Osteoblast (primary cell): Measurements from ENCODE around the gene PRUNE1. TPM values are rescaled to one million over a fixed set of nuclear protein-coding genes. Genes with fewer than 3 reads are reported as not detected.

Experiments
- DNase-seq: peaks from one replicate; pipeline ENCODE4 v3.0.0; 2011; ENCODE audit warnings: low spot score, mixed read lengths; ENCODE audit not compliant: insufficient read length; ENCODE audit errors: missing footprints
- H2AFZ ChIP-seq: 2 replicates; pipeline ENCODE4 v1.6.0; 2011; ENCODE audit warnings: mild to moderate bottlenecking, low read length
- H3K27ac ChIP-seq: 2 replicates; pipeline ENCODE4 v1.5.1; 2011; ENCODE audit warnings: mild to moderate bottlenecking, low read depth, low read length, moderate library complexity
- H3K27me3 ChIP-seq: 2 replicates; pipeline ENCODE4 v1.6.0; 2012; ENCODE audit warnings: mild to moderate bottlenecking, control low read depth, inconsistent platforms, low read length, moderate library complexity; ENCODE audit not compliant: insufficient read depth
- H3K36me3 ChIP-seq: 2 replicates; pipeline ENCODE4 v1.5.1; 2011; ENCODE audit warnings: mild to moderate bottlenecking, low read length, control low read depth, moderate library complexity; ENCODE audit not compliant: insufficient read depth
- H3K4me1 ChIP-seq: 2 replicates; pipeline ENCODE4 v1.5.1; 2011; ENCODE audit warnings: mild to moderate bottlenecking, low read length, control low read depth, moderate library complexity; ENCODE audit not compliant: insufficient read depth
- H3K4me2 ChIP-seq: 2 replicates; pipeline ENCODE4 v1.6.0; 2011; ENCODE audit warnings: mild to moderate bottlenecking, low read length; ENCODE audit not compliant: insufficient read depth
- H3K4me3 ChIP-seq: fragments of 200-600 bp; sonication (generic); 3 replicates; pipeline ENCODE4 v1.5.1; 2012; ENCODE audit warnings: mild to moderate bottlenecking, low read length, inconsistent platforms; ENCODE audit not compliant: insufficient read depth
- H3K79me2 ChIP-seq: 2 replicates; pipeline ENCODE4 v1.6.0; 2012; ENCODE audit warnings: mild to moderate bottlenecking, low read length, control low read depth, inconsistent platforms; ENCODE audit not compliant: insufficient read depth
- H3K9me3 ChIP-seq: 2 replicates; pipeline ENCODE4 v1.5.1; 2011; ENCODE audit warnings: low read depth, low read length, control low read depth
- H4K20me1 ChIP-seq: 2 replicates; pipeline ENCODE4 v1.6.0; 2012; ENCODE audit warnings: mild to moderate bottlenecking, low read length, control low read depth; ENCODE audit not compliant: insufficient read depth
- total RNA-seq: library from RNA; depleted of rRNA; stranded (reverse); fragments of >200 nt; gene quantifications from 2 replicates; pipeline ENCODE4 v1.2.3, GENCODE V29; 2012
- TF ChIP-seq, protein P1 (sequence below): IDR thresholded peaks from 2 replicates; pipeline ENCODE4 v1.5.1; 2011; ENCODE audit warnings: mild to moderate bottlenecking, low read depth, low read length, moderate library complexity; ENCODE audit errors: extremely low read depth

The PRUNE1 gene
- total RNA-seq, 1 donor: 11.6 TPM

- peaks cover 38% of the 10 kb centered on the region for H3K36me3 ChIP-seq
- no peaks in the 10 kb centered on the region for H3K9me3 ChIP-seq
- H3K27ac ChIP-seq: no peak overlapping the region
- no peaks in the 10 kb centered on the region for H4K20me1 ChIP-seq
- H3K4me2 ChIP-seq: no peak overlapping the region
- peaks cover 4% of the 10 kb centered on the region for H3K4me1 ChIP-seq
- H3K27me3 ChIP-seq: no peaks in the 10 kb centered on the region
- no peaks in the 10 kb centered on the region for H3K79me2 ChIP-seq
- TF ChIP-seq, protein P1, sequence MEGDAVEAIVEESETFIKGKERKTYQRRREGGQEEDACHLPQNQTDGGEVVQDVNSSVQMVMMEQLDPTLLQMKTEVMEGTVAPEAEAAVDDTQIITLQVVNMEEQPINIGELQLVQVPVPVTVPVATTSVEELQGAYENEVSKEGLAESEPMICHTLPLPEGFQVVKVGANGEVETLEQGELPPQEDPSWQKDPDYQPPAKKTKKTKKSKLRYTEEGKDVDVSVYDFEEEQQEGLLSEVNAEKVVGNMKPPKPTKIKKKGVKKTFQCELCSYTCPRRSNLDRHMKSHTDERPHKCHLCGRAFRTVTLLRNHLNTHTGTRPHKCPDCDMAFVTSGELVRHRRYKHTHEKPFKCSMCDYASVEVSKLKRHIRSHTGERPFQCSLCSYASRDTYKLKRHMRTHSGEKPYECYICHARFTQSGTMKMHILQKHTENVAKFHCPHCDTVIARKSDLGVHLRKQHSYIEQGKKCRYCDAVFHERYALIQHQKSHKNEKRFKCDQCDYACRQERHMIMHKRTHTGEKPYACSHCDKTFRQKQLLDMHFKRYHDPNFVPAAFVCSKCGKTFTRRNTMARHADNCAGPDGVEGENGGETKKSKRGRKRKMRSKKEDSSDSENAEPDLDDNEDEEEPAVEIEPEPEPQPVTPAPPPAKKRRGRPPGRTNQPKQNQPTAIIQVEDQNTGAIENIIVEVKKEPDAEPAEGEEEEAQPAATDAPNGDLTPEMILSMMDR: no peak
- H2AFZ ChIP-seq: no peak overlapping the region
- no peak overlapping the region for H3K4me3 ChIP-seq
- DNase-seq: no peak
These were observed 23.9 kb downstream of the PRUNE1 start for GRCh38 chr1:151032164-151032563.

DNA sequence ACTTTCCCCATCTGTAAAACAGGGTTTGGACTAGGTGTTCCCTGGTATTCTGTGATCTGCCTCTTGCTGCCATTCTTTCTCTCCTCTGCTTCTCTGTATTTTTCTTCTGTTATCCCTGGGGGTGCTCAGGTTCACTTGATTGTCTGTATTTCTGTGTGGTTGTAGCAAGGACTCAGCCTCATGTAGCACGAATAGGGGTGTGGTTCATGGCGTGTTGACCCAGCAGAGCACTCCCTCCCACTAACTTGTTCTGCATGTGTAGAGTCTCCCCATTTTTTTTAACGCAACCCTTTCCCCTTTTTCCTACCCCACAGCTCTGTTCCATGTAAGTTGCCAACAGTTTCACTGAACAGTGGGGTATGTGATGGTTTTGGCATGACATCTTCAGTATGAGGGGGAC, 26.9 kb downstream of the PRUNE1 start:
- no peak overlapping the region for H2AFZ ChIP-seq
- H3K27ac ChIP-seq: no peak overlapping the region
- H3K4me1 ChIP-seq: peaks cover 4% of the 10 kb centered on the region
- TF ChIP-seq, protein P1: no peak
- peaks cover 28% of the 10 kb centered on the region for H3K36me3 ChIP-seq
- H3K4me3 ChIP-seq: no peak overlapping the region
- H4K20me1 ChIP-seq: no peaks in the 10 kb centered on the region
- DNase-seq: no peak
- H3K4me2 ChIP-seq: no peak overlapping the region
- no peaks in the 10 kb centered on the region for H3K27me3 ChIP-seq
- H3K79me2 ChIP-seq: no peaks in the 10 kb centered on the region
- H3K9me3 ChIP-seq: no peaks in the 10 kb centered on the region

DNA sequence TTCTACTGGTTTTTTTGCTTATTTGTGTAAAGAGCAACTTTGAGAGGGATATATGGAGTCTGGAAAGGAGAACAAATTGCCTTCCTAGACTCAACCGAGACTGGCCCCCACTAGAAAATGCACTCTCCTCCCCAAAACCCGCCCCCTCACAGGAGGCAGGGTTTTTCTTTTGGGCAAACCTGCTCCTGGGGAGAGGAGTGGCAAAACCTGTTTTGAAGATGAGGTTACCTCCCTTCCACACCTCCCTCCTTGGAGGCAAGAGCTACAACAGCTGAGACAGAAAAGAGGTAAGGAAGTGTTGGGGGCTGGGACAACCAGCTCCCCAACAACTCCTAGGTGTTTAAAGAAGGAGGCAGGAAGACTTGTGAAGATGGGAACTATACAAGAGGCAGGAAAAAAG, 28.1 kb downstream of the PRUNE1 start, which contains the start of gene BNIPL:
BNIPL (plus strand) TSS at position 231 of the 400 bp plus-strand sequence; CDS start at position 371, 140 bp downstream.
- H3K4me1 ChIP-seq: peaks cover 4% of the 10 kb centered on the region
- H3K36me3 ChIP-seq: peaks cover 20% of the 10 kb centered on the region
- H3K9me3 ChIP-seq: no peaks in the 10 kb centered on the region
- H3K4me2 ChIP-seq: no peak within 1 kb of the TSS
- H4K20me1 ChIP-seq: no peaks in the 10 kb centered on the region
- H3K4me3 ChIP-seq: no peak within 1 kb of the TSS
- no peak for DNase-seq
- H3K27me3 ChIP-seq: no peaks in the 10 kb centered on the region
- no peaks in the 10 kb centered on the region for H3K79me2 ChIP-seq
- TF ChIP-seq, protein P1: no peak
- no peak within 1 kb of the TSS for H2AFZ ChIP-seq
- no peak within 1 kb of the TSS for H3K27ac ChIP-seq

DNA sequence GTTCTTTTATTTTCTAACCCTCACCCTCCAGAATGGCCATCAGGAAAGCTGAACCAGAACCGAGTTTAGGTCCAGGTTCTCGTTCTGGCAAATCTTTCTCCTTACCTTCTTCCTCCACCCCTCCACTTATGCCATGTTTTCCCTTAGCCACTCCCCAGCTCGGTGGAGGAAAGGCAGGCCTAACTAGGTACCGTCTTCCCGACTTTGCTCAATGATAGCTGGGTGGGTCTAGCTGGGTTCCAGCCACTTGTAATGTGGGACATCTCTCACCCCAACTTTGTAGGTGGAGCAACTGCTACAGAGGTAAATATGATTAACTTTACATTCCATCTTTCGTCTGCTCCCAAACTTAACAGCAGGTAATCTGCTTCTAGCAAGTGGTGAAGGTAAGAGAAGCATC, 28.8 kb downstream of the PRUNE1 start:
- TF ChIP-seq, protein P1: no peak
- H3K79me2 ChIP-seq: no peaks in the 10 kb centered on the region
- H3K4me3 ChIP-seq: no peak overlapping the region
- H4K20me1 ChIP-seq: no peaks in the 10 kb centered on the region
- peaks cover 4% of the 10 kb centered on the region for H3K4me1 ChIP-seq
- no peak overlapping the region for H3K27ac ChIP-seq
- no peaks in the 10 kb centered on the region for H3K27me3 ChIP-seq
- no peak for DNase-seq
- H3K4me2 ChIP-seq: no peak overlapping the region
- peaks cover 17% of the 10 kb centered on the region for H3K36me3 ChIP-seq
- no peak overlapping the region for H2AFZ ChIP-seq
- H3K9me3 ChIP-seq: no peaks in the 10 kb centered on the region
